Chondrocyte (in vitro differentiated cells): ENCODE data around the gene MEX3A. TPM values are rescaled to one million over a fixed set of nuclear protein-coding genes. Genes with fewer than 3 reads are reported as not detected.

Source experiments
- DNase-seq: peaks from one replicate; pipeline ENCODE4 v3.0.0; 2021; ENCODE audit warnings: mixed read lengths, low spot score
- H3K27ac Mint-ChIP-seq: one replicate; pipeline ENCODE4 v1.8.0; 2021; ENCODE audit warnings: mild to moderate bottlenecking, moderate library complexity, mixed read lengths; ENCODE audit not compliant: unreplicated experiment
- H3K27me3 Mint-ChIP-seq: 2 replicates; pipeline ENCODE4 v1.8.0; 2021; ENCODE audit warnings: low read depth, mixed read lengths
- H3K36me3 Mint-ChIP-seq: 2 replicates; pipeline ENCODE4 v1.8.0; 2021; ENCODE audit warnings: low read depth, mixed read lengths
- H3K4me1 Mint-ChIP-seq: 2 replicates; pipeline ENCODE4 v1.8.0; 2021; ENCODE audit warnings: low read depth, mild to moderate bottlenecking, mixed read lengths
- H3K4me3 Mint-ChIP-seq: one replicate; pipeline ENCODE4 v1.8.0; 2021; ENCODE audit warnings: mild to moderate bottlenecking, moderate library complexity, mixed read lengths; ENCODE audit not compliant: unreplicated experiment
- H3K9me3 Mint-ChIP-seq: 2 replicates; pipeline ENCODE4 v1.8.0; 2021; ENCODE audit warnings: low read depth, mixed read lengths
- total RNA-seq: library from RNA; stranded (reverse); gene quantifications from 3 replicates; pipeline ENCODE4 v1.2.1, GENCODE V29; 2021
- TF ChIP-seq, protein P1 (sequence below): fragments of 200-600 bp; sonication (generic); IDR thresholded peaks from 2 replicates; pipeline ENCODE4 v1.5.0; 2021; ENCODE audit warnings: antibody characterized with exemption, mild to moderate bottlenecking, moderate library complexity

MEX3A gene
- total RNA-seq, 1 donor from 2014 or later, result 12.7 TPM

GRCh38 chr1:156097499-156098178 is 15.4 kb upstream of the MEX3A start:
- H3K27me3 Mint-ChIP-seq, result no peaks in the 10 kb centered on the region
- peaks cover 46% of the 10 kb centered on the region for H3K4me1 Mint-ChIP-seq
- H3K36me3 Mint-ChIP-seq, result peaks cover 5% of the 10 kb centered on the region
- H3K27ac Mint-ChIP-seq, result peak overlapping the region; percentile 98
- DNase-seq, result no peak
- TF ChIP-seq, protein P1, sequence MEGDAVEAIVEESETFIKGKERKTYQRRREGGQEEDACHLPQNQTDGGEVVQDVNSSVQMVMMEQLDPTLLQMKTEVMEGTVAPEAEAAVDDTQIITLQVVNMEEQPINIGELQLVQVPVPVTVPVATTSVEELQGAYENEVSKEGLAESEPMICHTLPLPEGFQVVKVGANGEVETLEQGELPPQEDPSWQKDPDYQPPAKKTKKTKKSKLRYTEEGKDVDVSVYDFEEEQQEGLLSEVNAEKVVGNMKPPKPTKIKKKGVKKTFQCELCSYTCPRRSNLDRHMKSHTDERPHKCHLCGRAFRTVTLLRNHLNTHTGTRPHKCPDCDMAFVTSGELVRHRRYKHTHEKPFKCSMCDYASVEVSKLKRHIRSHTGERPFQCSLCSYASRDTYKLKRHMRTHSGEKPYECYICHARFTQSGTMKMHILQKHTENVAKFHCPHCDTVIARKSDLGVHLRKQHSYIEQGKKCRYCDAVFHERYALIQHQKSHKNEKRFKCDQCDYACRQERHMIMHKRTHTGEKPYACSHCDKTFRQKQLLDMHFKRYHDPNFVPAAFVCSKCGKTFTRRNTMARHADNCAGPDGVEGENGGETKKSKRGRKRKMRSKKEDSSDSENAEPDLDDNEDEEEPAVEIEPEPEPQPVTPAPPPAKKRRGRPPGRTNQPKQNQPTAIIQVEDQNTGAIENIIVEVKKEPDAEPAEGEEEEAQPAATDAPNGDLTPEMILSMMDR, result no peak
- H3K4me3 Mint-ChIP-seq, result no peak overlapping the region
- H3K9me3 Mint-ChIP-seq, result no peaks in the 10 kb centered on the region

GRCh38 chr1:156096640-156097391 is 14.6 kb upstream of the MEX3A start:
- Mint-ChIP-seq H3K4me1 (peaks cover 38% of the 10 kb centered on the region), H3K4me3 (peak overlapping the region; percentile 43), H3K36me3 (peaks cover 7% of the 10 kb centered on the region), H3K27me3 (no peaks in the 10 kb centered on the region), H3K9me3 (no peaks in the 10 kb centered on the region), H3K27ac (peak overlapping the region; percentile 98)
- TF ChIP-seq, protein P1, result peak; percentile 99
- peak; percentile 96 for DNase-seq

- Mint-ChIP-seq H3K27me3 (no peaks in the 10 kb centered on the region), H3K36me3 (peaks cover 7% of the 10 kb centered on the region), H3K4me1 (peaks cover 30% of the 10 kb centered on the region)
Observed at GRCh38 chr1:156095906-156096508, 13.7 kb upstream of the MEX3A start.

GRCh38 chr1:156091610-156092009 is 9.3 kb upstream of the MEX3A start:
- no peak for DNase-seq
- TF ChIP-seq, protein P1, result no peak
- Mint-ChIP-seq H3K36me3 (peaks cover 7% of the 10 kb centered on the region), H3K9me3 (no peaks in the 10 kb centered on the region), H3K4me3 (no peak overlapping the region), H3K4me1 (peaks cover 24% of the 10 kb centered on the region), H3K27me3 (no peaks in the 10 kb centered on the region), H3K27ac (no peak overlapping the region)

More at GRCh38 chr1:156095906-156096508, 13.7 kb upstream of the MEX3A start:
- TF ChIP-seq, protein P1, result no peak
- no peak overlapping the region for H3K4me3 Mint-ChIP-seq
- H3K27ac Mint-ChIP-seq, result peak overlapping the region; percentile 98
- H3K9me3 Mint-ChIP-seq, result no peaks in the 10 kb centered on the region
- no peak for DNase-seq

DNA sequence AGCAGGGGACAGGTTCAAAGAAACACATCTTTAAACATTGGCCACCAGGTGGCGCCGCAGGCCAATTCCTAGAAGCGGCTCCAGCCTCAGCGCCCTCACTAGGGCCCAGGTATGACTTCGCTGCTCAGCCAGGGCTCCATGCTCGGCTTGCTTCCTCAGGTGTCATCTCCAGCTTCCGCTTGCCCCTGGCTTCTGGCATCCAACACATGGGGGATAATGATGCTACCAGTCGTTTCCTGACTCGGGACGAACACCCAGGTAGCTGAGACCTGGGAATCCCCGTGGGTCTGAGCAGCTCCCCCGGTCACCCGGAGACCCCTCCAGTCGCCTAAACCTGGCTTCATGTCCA is 8.5 kb upstream of the MEX3A start:
- no peak for DNase-seq
- Mint-ChIP-seq H3K4me3 (no peak overlapping the region), H3K9me3 (no peaks in the 10 kb centered on the region), H3K4me1 (peaks cover 24% of the 10 kb centered on the region), H3K27me3 (no peaks in the 10 kb centered on the region), H3K27ac (peak overlapping the region; percentile 63), H3K36me3 (peaks cover 7% of the 10 kb centered on the region)
- TF ChIP-seq, protein P1, result peak; percentile 94
